H9 (cell line): ENCODE results near the gene HPCAL1. TPM values are rescaled to one million over a fixed set of nuclear protein-coding genes. Genes with fewer than 3 reads are reported as not detected.

Source experiments
- DNase-seq: peaks from one replicate; pipeline ENCODE4 v3.0.0-alpha.2; 2017
- H2AFZ ChIP-seq: one replicate; pipeline ENCODE4 v1.6.1; 2013; ENCODE audit warnings: mild to moderate bottlenecking, low read length, control low read depth, moderate library complexity
- H2AK5ac ChIP-seq: 2 replicates; pipeline ENCODE4 v1.6.1; 2013; ENCODE audit warnings: low read length, control low read depth, mixed read lengths; ENCODE audit not compliant: insufficient read length
- H2BK120ac ChIP-seq: one replicate; pipeline ENCODE4 v1.6.1; 2013; ENCODE audit warnings: low read depth, mild to moderate bottlenecking, low read length, control low read depth, inconsistent platforms; ENCODE audit not compliant: poor library complexity, severe bottlenecking
- H2BK12ac ChIP-seq: 2 replicates; pipeline ENCODE4 v1.6.1; 2013; ENCODE audit warnings: low read length, control low read depth, mixed read lengths, low read depth; ENCODE audit not compliant: insufficient read length
- H2BK15ac ChIP-seq: 2 replicates; pipeline ENCODE4 v1.6.1; 2013; ENCODE audit warnings: low read depth, low read length, control low read depth
- H2BK20ac ChIP-seq: one replicate; pipeline ENCODE4 v1.6.1; 2013; ENCODE audit warnings: low read depth, mild to moderate bottlenecking, low read length, control low read depth, inconsistent platforms; ENCODE audit not compliant: poor library complexity, severe bottlenecking
- H2BK5ac ChIP-seq: 2 replicates; pipeline ENCODE4 v1.6.1; 2013; ENCODE audit warnings: low read length, control low read depth, mixed read lengths; ENCODE audit not compliant: insufficient read length
- H3K14ac ChIP-seq: 2 replicates; pipeline ENCODE4 v1.6.1; 2013; ENCODE audit warnings: low read length, control low read depth; ENCODE audit not compliant: insufficient read depth
- H3K18ac ChIP-seq: 2 replicates; pipeline ENCODE4 v1.6.1; 2013; ENCODE audit warnings: low read depth, mild to moderate bottlenecking, mixed read lengths, low read length, control low read depth; ENCODE audit not compliant: insufficient read length
- H3K23ac ChIP-seq: 2 replicates; pipeline ENCODE4 v1.6.1; 2013; ENCODE audit warnings: low read length, control low read depth, mixed read lengths, low read depth; ENCODE audit not compliant: insufficient read length
- H3K23me2 ChIP-seq: 2 replicates; pipeline ENCODE4 v1.6.1; 2013; ENCODE audit warnings: low read depth, mild to moderate bottlenecking, mixed read lengths, low read length, control low read depth; ENCODE audit not compliant: insufficient read length, poor library complexity, severe bottlenecking
- H3K27ac ChIP-seq: 2 replicates; pipeline ENCODE4 v1.5.1; 2013; ENCODE audit warnings: low read length, control low read depth, mixed read lengths, low read depth; ENCODE audit not compliant: insufficient read length
- H3K27me3 ChIP-seq: 2 replicates; pipeline ENCODE4 v1.6.1; 2013; ENCODE audit warnings: low read length, control low read depth, inconsistent platforms; ENCODE audit not compliant: insufficient read depth
- H3K4ac ChIP-seq: 2 replicates; pipeline ENCODE4 v1.6.1; 2013; ENCODE audit warnings: low read depth, mild to moderate bottlenecking, control low read depth, inconsistent platforms, low read length, moderate library complexity
- H3K4me1 ChIP-seq: 2 replicates; pipeline ENCODE4 v1.6.1; 2013; ENCODE audit warnings: low read length, control low read depth, inconsistent platforms; ENCODE audit not compliant: insufficient read depth
- H3K4me2 ChIP-seq: 2 replicates; pipeline ENCODE4 v1.6.1; 2013; ENCODE audit warnings: low read length, control low read depth, mixed read lengths; ENCODE audit not compliant: insufficient read length, insufficient read depth
- H3K56ac ChIP-seq: 2 replicates; pipeline ENCODE4 v1.6.1; 2013; ENCODE audit warnings: low read depth, mild to moderate bottlenecking, mixed read lengths, low read length, control low read depth; ENCODE audit not compliant: insufficient read length
- H3K79me1 ChIP-seq: 2 replicates; pipeline ENCODE4 v1.6.1; 2013; ENCODE audit warnings: low read depth, mild to moderate bottlenecking, moderate library complexity, low read length, control low read depth, inconsistent platforms; ENCODE audit not compliant: insufficient read depth, poor library complexity, severe bottlenecking
- H3K79me2 ChIP-seq: 2 replicates; pipeline ENCODE4 v1.6.1; 2013; ENCODE audit warnings: low read length, control low read depth, inconsistent platforms; ENCODE audit not compliant: insufficient read depth
- H3K9ac ChIP-seq: 2 replicates; pipeline ENCODE4 v1.6.1; 2013; ENCODE audit warnings: low read length, control low read depth, mixed read lengths; ENCODE audit not compliant: insufficient read length; ENCODE audit errors: extremely low read depth
- H3K9me3 ChIP-seq: one replicate; pipeline ENCODE4 v1.6.1; 2013; ENCODE audit warnings: low read depth, low read length, inconsistent platforms; ENCODE audit not compliant: control insufficient read depth
- H3T11ph ChIP-seq: one replicate; pipeline ENCODE4 v1.6.1; 2013; ENCODE audit warnings: mild to moderate bottlenecking, low read length, control low read depth, inconsistent platforms
- H4K20me1 ChIP-seq: one replicate; pipeline ENCODE4 v1.6.1; 2013; ENCODE audit not compliant: control insufficient read depth, insufficient read length, insufficient read depth
- H4K5ac ChIP-seq: 2 replicates; pipeline ENCODE4 v1.6.1; 2013; ENCODE audit warnings: low read depth, mild to moderate bottlenecking, mixed read lengths, low read length, control low read depth; ENCODE audit not compliant: insufficient read length
- H4K8ac ChIP-seq: replicated peaks from 2 replicates; pipeline ENCODE4 v1.6.1; 2013; ENCODE audit warnings: low read length, control low read depth, mixed read lengths, low read depth; ENCODE audit not compliant: insufficient read length
- H4K91ac ChIP-seq: 2 replicates; pipeline ENCODE4 v1.6.1; 2013; ENCODE audit warnings: low read depth, mild to moderate bottlenecking, moderate library complexity, mixed read lengths, low read length, control low read depth; ENCODE audit not compliant: insufficient read length
- H3K27ac Mint-ChIP-seq, 3 experiments: 2 replicates in 2 of 3; 3 replicates in 1 of 3; pipeline ENCODE4 v1.8.0; 2020 to 2021; ENCODE audit warnings: mixed read lengths in 3 of 3, mild to moderate bottlenecking in 1 of 3, moderate library complexity in 1 of 3
- H3K27me3 Mint-ChIP-seq: 2 replicates; pipeline ENCODE4 v1.8.0; 2021; ENCODE audit warnings: low read depth, mild to moderate bottlenecking, moderate library complexity, mixed read lengths
- H3K36me3 Mint-ChIP-seq, 3 experiments: 2 replicates in 2 of 3; 3 replicates in 1 of 3; pipeline ENCODE4 v1.8.0; 2020 to 2021; ENCODE audit warnings: low read depth in 3 of 3, mixed read lengths in 3 of 3; ENCODE audit not compliant: insufficient read depth in 1 of 3
- H3K4me1 Mint-ChIP-seq, 2 experiments: 2 replicates each; pipeline ENCODE4 v1.8.0; 2020; ENCODE audit warnings: mixed read lengths in 2 of 2
- H3K4me3 Mint-ChIP-seq, 2 experiments: 2 replicates in 1 of 2; 3 replicates in 1 of 2; pipeline ENCODE4 v1.8.0; 2020 to 2021; ENCODE audit warnings: mild to moderate bottlenecking in 2 of 2, mixed read lengths in 2 of 2, moderate library complexity in 1 of 2
- H3K9me3 Mint-ChIP-seq, 2 experiments: 2 replicates in 1 of 2; 3 replicates in 1 of 2; pipeline ENCODE4 v1.8.0; 2020; ENCODE audit warnings: mild to moderate bottlenecking in 2 of 2, mixed read lengths in 2 of 2, moderate library complexity in 1 of 2
- CTCF ChIP-seq: fragments of 200-600 bp; sonication (generic); conservative IDR thresholded peaks from 3 replicates; pipeline ENCODE4 v1.8.0; 2021; ENCODE audit warnings: antibody characterized with exemption, mild to moderate bottlenecking
- WGBS: extraction: QIAGEN DNeasy Blood & Tissue Kit; methylation state at CpG from one replicate; pipeline ENCODE4 v1.1.7; 2013; ENCODE audit warnings: missing lambda C conversion rate, low lambda C conversion rate, mixed read lengths; ENCODE audit not compliant: insufficient read length; ENCODE audit errors: extremely low coverage; 5-methylcytosine and 5-hydroxymethylcytosine counted together
- total RNA-seq: library from RNA; stranded (reverse); gene quantifications from 2 replicates; pipeline ENCODE4 v1.2.1, GENCODE V29; 2021

HPCAL1 gene
- total RNA-seq, 1 experiment from 2014 or later: 4.7 TPM

GRCh38 chr2:10467401-10467800, 164.7 kb downstream of the HPCAL1 start:
- Histone ChIP-seq H3K9me3 (no peaks in the 10 kb centered on the region), H3K4me2 (no peak overlapping the region), H3K27me3 (no peaks in the 10 kb centered on the region), H2BK120ac (no peak overlapping the region), H4K91ac (no peak overlapping the region), H2BK15ac (no peak overlapping the region), H2BK20ac (no peak overlapping the region), H3K79me2 (no peaks in the 10 kb centered on the region), H2BK5ac (no peak overlapping the region), H2AFZ (no peak overlapping the region), H3K9ac (no peak overlapping the region), H3T11ph (no peak overlapping the region), H4K5ac (no peak overlapping the region), H3K4me1 (no peaks in the 10 kb centered on the region), H3K18ac (no peak overlapping the region), H4K8ac (no peak overlapping the region), H2AK5ac (no peak overlapping the region), H4K20me1 (no peaks in the 10 kb centered on the region), H2BK12ac (no peak overlapping the region), H3K23ac (no peak overlapping the region), H3K27ac (no peak overlapping the region), H3K14ac (no peak overlapping the region), H3K56ac (no peak overlapping the region), H3K23me2 (no peaks in the 10 kb centered on the region), H3K4ac (no peak overlapping the region), H3K79me1 (no peaks in the 10 kb centered on the region)
- TF ChIP-seq CTCF: peak; percentile 13; the same call in 2 of the 3 replicates
- no peak overlapping the region for H3K27ac Mint-ChIP-seq
- H3K4me3 Mint-ChIP-seq: no peak overlapping the region
- H3K4me1 Mint-ChIP-seq: peaks cover 2 to 5% of the 10 kb centered on the region in 2 experiments; a peak in 1 of 4 replicates
- H3K36me3 Mint-ChIP-seq: no peaks in the 10 kb centered on the region
- WGBS: no CpG with 5 or more reads among the region's 15 CpGs
- no peak for DNase-seq
- H3K27me3 Mint-ChIP-seq: no peaks in the 10 kb centered on the region
- H3K9me3 Mint-ChIP-seq: no peaks in the 10 kb centered on the region
